ENCODE results near the gene DBR1. TPM values are rescaled to one million over a fixed set of nuclear protein-coding genes. Genes with fewer than 3 reads are reported as not detected.
A peak's percentile ranks its signal among the peaks of the same experiment; 100 is the strongest.

Gene DBR1
- total and polyA plus RNA-seq, 9 of the 15 experiments (the other 6 are each of a cell fraction or from before 2014, with no cell fraction given): 2.7 to 14.1 (median 10.9) TPM

DNA sequence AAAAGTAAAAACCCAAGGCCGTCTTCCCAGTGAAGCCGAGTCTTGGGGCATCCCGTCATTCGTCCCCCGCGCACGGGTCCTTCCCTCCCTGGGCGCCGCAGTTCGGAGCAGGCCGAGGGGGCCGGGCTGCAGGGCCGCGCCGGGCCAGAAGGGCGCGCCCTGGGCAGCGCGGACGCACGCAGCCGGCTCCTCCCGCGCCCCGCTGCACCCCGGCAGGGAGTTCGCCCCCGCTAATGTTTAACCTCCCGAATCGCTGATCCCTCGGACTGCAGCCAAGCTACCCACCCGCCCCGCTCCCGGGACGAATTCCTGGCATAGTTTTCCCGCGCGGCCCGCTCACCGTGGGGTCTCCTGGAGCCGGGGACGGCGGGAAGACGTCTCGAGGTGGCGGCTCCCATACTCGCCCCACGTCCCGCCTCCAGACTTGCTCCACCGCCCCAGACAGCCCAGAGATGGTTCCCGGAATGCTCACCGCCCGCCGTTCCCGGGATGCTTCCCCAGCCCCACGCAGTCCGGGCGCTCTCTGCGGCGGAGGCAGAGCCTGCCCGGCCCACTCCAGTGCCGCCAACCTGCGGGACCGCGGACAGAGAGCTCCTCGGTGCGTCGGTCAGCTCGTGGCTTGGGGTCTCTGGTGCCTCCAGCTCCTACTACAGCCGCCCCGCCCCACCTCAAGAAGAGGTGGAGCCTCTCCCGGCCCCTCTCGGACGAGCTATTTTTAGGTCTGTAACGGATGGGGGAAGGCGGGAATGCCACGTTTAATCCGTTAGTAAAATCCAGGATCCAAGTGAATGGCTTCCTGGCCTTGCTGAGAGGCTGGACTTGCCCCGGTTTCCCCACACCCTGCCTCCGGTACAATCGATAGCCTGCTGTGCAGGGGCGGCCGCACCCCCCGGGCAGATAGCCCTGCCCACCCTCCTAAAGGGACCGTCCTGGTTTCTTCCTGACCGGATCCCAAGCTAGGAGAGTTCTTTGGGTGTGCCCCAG, 59.4 kb downstream of the DBR1 start, which contains the start of gene DZIP1L (continued):
- no peak for TF ChIP-seq ETV6 (IDR thresholded peaks at IDR 0.05; ENCODE audit: borderline replicate concordance in 1 of 2, low read depth in 2 of 2, low read length in 1 of 2)
- TF ChIP-seq ETV6 (CRISPR knock-in tag; IDR thresholded peaks at IDR 0.05; ENCODE audit: borderline replicate concordance): no peak

DNA sequence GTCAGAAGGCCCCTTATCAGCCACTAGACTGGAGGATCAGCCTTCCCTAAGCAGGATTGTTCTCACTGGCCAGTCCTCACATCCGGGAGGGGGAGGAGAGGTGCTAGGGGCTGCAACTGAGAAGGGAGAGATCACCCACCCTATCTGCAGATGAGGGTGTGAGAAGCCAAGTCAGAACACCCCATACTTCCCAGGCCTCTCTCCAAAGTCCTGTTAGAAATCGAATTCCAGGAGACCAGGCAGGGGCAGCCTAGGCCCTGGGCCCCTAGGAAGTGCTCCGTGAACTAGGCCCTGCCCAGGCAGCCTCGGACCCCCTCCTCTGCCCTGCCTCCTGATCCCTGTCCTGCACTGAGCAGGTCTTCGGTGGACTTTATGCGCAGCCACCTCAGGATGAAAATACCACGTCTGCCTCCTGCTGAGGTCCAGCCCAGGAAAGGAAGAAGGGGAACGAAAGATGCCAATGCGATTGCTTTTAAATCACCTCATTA, 60.2 kb downstream of the DBR1 start:
- in situ Hi-C loops (cut with MboI) (no loop called here), intact Hi-C loops (cut with micrococcal nuclease) (no loop called here)
- DNase-seq (ENCODE audit: extremely low read depth in 1 of 4, low spot score in 3 of 4): no peak
- H3K4me2 ChIP-seq (ENCODE audit: insufficient read depth, low read length): peak overlapping the region; percentile 76
- TF ChIP-seq ZNF57 (CRISPR knock-in tag; IDR thresholded peaks at IDR 0.05) (no peak), ZKSCAN1 (IDR thresholded peaks at IDR 0.05; ENCODE audit: low read depth, low read length) (no peak)
- POLR2A ChIA-PET: interaction anchor here (0.6 kb wide), 1 partner anchor 28 kb away, joined by 3 read pairs; no protein-coding TSS in a partner anchor
- H3K36me3 ChIP-seq (ENCODE audit: control insufficient read depth, insufficient read depth, low read length): no peaks in the 10 kb centered on the region
- peak overlapping the region; percentile 63 for H3K4me3 ChIP-seq
- H3K79me2 ChIP-seq (ENCODE audit: control insufficient read depth, insufficient read depth, low read length): no peaks in the 10 kb centered on the region
- no peak overlapping the region for H3K27ac ChIP-seq (ENCODE audit: extremely low read depth, low read depth, low read length)
- no TSS peak for BruUV-seq (replicated peaks)
- peaks cover 5 to 14% of the 10 kb centered on the region in 2 experiments; a peak in 4 of 5 replicates for H3K4me1 ChIP-seq (replicated peaks in 1 of 2; ENCODE audit: control insufficient read depth in 2 of 2, insufficient read depth in 2 of 2, low read length in 2 of 2)
- no peaks in the 10 kb centered on the region for H3K27me3 ChIP-seq (ENCODE audit: control insufficient read depth in 2 of 2, insufficient read depth in 2 of 2, low read length in 2 of 2)
- no peaks in the 10 kb centered on the region for H4K20me1 ChIP-seq (replicated peaks; ENCODE audit: control insufficient read depth, insufficient read depth, low read length)
- peak overlapping the region in 1 of 2 experiments; percentile 92; a peak in 1 of 4 replicates for H3K9ac ChIP-seq (ENCODE audit: insufficient read depth in 1 of 2, low read depth in 2 of 2, low read length in 2 of 2)
- FAIRE-seq: no peak
- H3K9me3 ChIP-seq (replicated peaks; ENCODE audit: control insufficient read depth, insufficient read depth, low read depth, low read length): no peaks in the 10 kb centered on the region
- WGBS (ENCODE audit: insufficient coverage, low coverage, missing lambda C conversion rate): 18% methylated on average over 3 of the region's 9 CpGs
- CTCF ChIA-PET (ENCODE audit: low intra/inter-chr PET ratio): interaction anchor here (0.7 kb wide), 1 partner anchor 46 kb away, joined by 3 read pairs; no protein-coding TSS in a partner anchor
- peaks cover 2% of the 10 kb centered on the region for H3K9me1 ChIP-seq (ENCODE audit: control insufficient read depth, insufficient read depth, low read length)
- H2AFZ ChIP-seq (ENCODE audit: low read depth, low read length): peak overlapping the region; percentile 93
- ATAC-seq: no peak

Data from K562 (cell line).